NOMO-1 treated with dmso at 0.1 percent for 144 hours (cell line): ENCODE results near the gene ADSS1.
"Not testable (repeated sequence)": the region's sequence is repeated elsewhere in the genome, so short reads cannot be mapped to it uniquely, and the experiment has no call there.

Source experiments
- DNase-seq: peaks from one replicate; lab custom pipeline; 2025; ENCODE audit not compliant: unreplicated experiment; lab: John Stamatoyannopoulos, UW

The ADSS1 gene

DNA sequence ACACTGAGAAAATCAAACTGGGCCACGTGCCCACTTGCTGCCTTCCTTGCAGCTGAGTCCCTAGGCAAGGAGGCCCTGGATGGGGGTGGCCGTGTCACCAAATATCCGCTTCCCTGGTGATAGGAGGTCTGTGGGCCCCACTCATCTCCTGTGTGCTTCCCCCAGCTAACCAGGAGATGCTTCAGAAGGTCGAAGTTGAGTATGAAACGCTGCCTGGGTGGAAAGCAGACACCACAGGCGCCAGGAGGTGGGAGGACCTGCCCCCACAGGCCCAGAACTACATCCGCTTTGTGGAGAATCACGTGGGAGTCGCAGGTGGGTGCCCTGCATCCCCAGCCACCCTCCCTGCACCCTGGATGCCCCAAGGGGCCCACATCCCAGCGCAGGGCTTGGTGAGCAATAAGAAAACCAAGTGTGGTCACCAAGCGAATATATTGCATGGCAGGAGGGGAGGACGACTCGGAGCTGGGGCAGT, 22.1 kb downstream of the ADSS1 start:
- no peak for DNase-seq

DNA sequence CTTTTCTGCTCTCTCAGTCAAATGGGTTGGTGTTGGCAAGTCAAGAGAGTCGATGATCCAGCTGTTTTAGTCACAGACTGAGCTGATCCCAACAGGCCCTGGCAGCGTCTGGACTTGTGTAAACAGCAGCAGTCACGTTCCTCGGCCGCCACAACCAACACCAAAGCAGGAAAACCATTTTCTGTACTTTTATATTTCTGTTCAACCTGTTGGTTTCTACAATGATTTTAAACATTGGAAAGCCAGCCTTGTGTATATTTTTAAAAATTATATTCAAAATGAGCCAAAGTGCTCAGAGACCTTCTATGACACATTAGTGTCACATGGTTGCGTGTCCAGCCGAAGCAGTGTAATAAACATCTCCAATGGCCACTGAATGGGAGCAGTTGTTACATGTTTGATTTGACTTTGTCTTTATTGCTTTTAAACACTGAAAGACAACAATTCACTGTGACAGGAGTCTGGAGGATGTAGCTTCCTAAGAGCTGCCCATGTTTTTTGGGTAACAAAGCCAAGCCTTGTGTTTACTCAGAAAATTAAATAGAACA, 23.0 kb downstream of the ADSS1 start:
- DNase-seq = no peak

DNA sequence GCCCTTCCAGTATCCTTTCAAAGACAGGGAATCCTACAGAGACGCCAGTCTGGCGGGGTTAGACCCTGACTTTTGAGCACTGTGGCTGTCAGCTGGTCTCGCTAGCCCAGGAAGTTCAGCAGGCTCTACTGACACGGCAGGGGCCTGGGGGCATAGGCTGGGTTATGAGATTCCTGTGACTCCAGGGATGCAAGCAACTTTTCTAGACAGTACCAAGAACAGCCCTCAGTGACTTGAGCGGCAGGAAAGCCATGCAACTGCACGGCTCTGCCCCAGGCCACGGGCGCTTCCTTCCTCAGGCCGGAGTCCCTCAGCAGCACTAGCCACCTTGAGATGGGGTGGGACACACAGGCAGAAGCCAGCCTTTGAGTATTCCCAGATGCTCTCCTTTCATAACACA, 23.8 kb downstream of the ADSS1 start:
- no peak for DNase-seq

GRCh38 chr14:104749111-104749649, 25.2 kb downstream of the ADSS1 start:
- no peak for DNase-seq

- DNase-seq = no peak
Observed at GRCh38 chr14:104750056-104750752, 26.2 kb downstream of the ADSS1 start.

GRCh38 chr14:104750753-104751057, 26.7 kb downstream of the ADSS1 start:
- DNase-seq = not testable (repeated sequence)

DNA sequence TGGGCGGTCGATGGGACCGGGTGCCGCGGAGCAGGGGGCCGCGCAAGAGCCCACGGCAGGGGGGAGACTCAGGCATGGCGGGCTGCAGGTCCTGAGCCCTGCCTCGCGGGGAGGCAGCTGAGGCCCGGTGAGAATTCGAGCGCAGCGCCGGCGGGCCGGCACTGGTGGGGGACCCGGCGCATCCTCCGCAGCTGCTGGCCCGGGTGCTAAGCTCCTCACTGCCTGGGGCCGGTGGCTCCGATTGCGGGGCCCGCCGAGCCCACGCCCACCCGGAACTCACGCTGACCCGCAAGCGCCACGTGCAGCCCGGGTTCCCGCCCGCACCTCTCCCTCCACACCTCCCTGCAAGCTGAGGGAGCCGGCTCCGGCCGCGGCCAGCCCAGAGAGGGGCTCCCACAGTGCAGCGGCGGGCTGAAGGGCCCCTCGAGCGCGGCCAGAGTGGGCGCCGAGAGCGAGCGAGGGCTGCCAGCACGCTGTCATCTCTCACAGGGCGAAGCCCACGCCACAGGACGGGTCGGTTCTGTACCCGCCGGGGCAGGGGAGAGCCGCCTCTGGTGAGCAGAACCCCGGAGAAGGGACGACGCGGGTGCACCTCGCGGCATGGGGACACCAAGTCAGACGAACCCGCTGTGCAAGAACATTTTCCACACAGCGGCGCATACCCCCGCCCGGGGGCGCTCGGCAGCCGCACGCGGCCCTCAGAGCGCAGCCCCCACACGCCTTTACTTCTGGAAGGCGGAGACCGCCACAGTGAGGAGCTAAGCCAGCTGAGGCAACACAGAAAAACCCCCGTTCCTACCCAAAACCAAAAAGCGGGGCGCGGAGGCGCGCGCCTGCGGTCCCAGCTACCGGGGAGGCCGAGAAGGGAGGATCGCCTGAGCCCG, 27.8 kb downstream of the ADSS1 start:
- DNase-seq = peak; percentile 50

GRCh38 chr14:104752423-104752734, 28.4 kb downstream of the ADSS1 start:
- no peak for DNase-seq

- peak; percentile 100 for DNase-seq
Observed at GRCh38 chr14:104752735-104753527, 28.9 kb downstream of the ADSS1 start, which contains the start of gene SIVA1. Gene SIVA1, plus strand, starts transcription at chr14:104753147. Its CDS starts 55 bp downstream, at chr14:104753202.

DNA sequence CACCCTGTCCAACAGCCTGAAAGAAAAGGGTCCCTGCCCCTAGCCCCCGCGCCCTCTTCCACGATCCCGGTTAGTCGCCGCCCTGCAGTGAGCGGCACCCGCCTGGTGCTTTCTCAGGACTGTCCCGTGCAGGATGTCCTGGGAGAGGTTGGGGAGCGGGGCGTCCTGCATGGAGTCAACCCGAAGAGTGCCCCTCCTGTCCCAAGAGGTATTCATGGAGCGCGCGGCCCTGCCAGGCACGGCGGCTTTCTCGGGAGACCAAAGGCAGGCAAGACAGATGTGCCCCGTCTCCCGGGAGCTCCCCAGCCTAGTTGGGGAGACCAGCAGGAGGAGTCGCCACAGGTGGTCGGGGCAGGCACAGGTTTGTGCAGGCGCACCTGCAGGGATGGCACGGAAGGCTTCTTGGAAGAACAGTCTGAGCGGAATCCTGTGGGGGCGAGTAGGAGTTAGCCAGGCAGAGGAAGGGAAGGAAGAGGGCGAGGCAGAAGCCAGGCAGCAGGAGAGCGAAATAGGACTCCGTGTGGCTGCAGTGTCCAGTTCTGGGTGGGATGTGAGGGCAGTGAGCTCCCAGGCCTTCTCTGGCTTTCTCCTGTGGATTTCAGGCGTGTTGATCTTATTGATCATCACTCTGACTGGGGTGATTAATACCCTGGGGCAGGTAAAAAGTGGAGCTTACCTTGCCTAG, 29.6 kb downstream of the ADSS1 start:
- DNase-seq = no peak

GRCh38 chr14:104754213-104754851, 30.3 kb downstream of the ADSS1 start:
- DNase-seq = no peak

GRCh38 chr14:104755621-104756020, 31.6 kb downstream of the ADSS1 start:
- no peak for DNase-seq

DNA sequence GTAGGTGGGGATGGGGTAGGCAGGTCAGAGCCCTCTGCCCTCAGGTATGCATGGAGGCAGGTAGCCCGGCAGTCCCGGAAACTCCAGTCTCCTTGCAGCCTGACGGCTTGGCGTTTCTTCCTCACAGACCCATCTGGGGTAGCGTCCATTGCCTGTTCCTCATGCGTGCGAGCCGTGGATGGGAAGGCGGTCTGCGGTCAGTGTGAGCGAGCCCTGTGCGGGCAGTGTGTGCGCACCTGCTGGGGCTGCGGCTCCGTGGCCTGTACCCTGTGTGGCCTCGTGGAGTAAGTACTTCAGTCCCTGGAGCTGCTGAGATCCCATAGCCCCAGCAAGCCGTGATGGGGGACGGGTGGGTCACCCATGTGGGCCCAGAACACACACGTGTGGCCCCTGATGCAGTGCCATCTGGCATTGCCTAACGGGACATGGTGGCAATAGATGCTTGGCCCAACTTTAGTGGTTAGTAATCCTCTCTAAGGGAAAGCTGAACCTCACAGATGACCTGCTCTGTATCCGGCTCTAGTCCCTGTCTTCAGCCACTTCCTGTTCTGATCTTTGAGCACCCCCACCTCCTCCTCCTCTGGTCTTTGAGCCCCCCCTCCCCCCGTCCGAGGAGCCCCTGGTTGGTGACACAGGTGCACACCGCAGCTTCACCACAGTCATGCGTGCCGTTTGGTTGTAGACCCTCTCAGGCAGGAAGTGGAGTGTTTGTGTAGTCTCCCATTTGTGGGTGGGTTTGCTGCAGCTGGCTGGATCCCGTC, 32.6 kb downstream of the ADSS1 start:
- DNase-seq = no peak

GRCh38 chr14:104757238-104757585, 33.2 kb downstream of the ADSS1 start:
- DNase-seq = no peak

DNA sequence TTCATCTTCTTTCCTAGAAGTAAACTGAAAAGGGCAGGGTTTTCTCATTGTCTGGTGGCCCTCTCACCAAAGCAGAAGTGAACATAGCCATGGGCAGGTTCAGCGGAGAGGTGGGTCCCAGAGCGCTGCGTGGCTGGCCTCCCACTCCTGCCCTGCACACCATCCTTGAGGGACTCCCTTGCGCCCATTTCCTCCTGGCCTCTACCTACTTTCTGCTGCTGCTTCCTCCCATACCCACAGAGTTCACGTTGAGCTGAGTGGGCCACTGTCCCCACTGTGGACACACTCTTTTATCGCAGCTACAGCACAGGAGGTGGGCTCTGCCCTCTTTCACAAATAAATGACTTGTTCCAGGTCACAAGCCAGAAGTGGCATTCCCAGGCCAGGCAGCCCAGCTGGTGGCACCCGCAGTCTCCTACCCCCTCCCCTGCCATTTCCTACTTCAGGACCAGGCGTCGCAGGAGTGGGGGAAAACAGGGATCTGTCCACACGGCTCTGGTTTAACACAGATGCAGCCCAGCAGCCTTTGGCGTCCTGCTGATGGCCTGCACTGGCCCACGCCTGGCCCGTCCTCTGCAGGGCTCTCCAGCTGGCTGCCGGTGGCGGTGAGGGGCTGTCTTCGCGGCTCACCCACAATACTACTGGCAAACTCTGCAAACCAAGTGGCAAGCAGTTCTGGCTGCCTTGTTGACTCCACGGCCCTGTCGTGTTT, 33.8 kb downstream of the ADSS1 start:
- no peak for DNase-seq

DNA sequence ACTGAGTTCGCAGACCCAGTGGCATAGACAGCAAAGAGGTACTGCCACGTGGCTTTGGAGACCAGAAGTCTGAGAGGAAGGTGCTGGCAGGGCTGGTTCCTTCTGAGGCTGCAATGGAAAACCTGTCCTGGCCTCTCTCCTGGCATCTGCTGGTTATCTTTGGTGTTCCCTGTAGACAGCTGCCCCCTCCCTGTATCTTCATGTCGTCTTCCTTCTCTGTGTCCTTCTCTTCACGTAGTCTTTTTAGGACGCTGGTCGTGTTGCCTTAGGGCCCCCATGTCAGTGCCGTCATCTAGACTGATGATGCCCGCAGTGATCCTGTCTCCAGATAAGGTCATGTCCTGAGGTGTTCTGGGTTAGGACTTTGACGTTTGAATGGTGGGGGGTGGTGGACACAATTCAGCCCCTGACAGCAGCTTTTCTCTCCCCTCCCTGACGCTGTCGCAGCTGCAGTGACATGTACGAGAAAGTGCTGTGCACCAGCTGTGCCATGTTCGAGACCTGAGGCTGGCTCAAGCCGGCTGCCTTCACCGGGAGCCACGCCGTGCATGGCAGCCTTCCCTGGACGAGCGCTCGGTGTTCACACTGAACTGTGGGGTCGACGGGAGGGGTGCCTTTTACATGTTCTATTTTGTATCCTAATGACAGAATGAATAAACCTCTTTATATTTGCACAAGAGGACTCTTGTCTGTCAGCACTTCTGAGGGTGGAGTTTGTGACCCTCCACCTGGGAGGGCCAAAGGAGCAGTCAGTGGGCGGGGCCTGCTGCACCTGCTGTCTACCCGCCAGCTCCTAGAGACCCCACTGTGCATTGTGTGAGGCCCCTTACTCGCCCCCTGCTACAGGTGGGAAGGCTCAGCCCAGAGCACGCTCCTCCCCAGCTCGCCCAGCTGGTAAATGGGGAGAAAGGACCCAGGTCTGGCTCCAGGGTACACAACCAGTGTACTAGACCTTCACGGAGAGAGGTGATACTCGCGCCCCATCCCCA, 35.2 kb downstream of the ADSS1 start:
- DNase-seq = no peak

DNA sequence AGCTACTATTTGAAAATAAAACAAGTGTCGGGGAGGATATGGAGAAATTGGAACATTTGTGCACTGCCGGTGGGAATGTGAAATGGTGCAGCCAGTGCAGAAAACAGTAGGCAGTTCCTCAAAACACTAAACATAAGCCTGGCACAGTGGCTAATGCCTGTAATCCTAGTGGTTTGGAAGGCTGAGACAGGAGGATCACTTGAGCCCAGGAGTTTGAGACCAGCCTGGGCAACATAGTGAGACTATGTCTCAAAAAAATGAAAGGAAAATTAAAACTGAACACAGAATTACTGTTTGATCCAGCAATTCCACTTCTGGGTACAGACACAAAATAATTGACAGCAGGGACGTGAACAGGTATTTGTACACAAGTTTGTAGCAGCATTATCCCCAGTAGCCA, 41.5 kb downstream of the ADSS1 start:
- DNase-seq = no peak
